ENCODE results near the gene WTAP.
"Not testable (repeated sequence)": the region's sequence is repeated elsewhere in the genome, so short reads cannot be mapped to it uniquely, and the experiment has no call there.

DNA sequence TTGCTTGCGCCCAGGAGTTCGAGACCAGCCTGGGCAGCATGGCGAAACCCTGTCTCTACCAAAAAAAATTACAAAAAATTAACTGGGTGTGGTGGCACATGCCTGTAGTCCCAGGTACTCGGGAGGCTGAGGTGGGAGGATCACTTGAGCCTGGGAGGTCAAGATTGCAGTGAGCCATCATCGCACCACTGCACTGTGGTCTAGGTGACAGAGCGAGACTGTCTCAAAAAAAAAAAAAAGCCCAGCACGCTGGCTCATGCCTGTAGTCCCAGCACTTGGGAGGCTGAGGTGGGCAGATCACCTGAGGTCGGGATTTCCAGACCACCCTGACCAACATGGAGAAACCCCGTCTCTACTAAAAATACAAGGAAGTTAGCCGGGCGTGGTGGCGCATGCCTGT, 6.1 kb downstream of the WTAP start:
- TF ChIP-seq, protein P1, sequence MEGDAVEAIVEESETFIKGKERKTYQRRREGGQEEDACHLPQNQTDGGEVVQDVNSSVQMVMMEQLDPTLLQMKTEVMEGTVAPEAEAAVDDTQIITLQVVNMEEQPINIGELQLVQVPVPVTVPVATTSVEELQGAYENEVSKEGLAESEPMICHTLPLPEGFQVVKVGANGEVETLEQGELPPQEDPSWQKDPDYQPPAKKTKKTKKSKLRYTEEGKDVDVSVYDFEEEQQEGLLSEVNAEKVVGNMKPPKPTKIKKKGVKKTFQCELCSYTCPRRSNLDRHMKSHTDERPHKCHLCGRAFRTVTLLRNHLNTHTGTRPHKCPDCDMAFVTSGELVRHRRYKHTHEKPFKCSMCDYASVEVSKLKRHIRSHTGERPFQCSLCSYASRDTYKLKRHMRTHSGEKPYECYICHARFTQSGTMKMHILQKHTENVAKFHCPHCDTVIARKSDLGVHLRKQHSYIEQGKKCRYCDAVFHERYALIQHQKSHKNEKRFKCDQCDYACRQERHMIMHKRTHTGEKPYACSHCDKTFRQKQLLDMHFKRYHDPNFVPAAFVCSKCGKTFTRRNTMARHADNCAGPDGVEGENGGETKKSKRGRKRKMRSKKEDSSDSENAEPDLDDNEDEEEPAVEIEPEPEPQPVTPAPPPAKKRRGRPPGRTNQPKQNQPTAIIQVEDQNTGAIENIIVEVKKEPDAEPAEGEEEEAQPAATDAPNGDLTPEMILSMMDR (IDR thresholded peaks at IDR 0.05; ENCODE audit: low read depth, low read length, missing input control): not testable (repeated sequence)
- TF ChIP-seq, protein P2, sequence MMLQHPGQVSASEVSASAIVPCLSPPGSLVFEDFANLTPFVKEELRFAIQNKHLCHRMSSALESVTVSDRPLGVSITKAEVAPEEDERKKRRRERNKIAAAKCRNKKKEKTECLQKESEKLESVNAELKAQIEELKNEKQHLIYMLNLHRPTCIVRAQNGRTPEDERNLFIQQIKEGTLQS (IDR thresholded peaks at IDR 0.05): not testable (repeated sequence)
- TF ChIP-seq, protein P3, sequence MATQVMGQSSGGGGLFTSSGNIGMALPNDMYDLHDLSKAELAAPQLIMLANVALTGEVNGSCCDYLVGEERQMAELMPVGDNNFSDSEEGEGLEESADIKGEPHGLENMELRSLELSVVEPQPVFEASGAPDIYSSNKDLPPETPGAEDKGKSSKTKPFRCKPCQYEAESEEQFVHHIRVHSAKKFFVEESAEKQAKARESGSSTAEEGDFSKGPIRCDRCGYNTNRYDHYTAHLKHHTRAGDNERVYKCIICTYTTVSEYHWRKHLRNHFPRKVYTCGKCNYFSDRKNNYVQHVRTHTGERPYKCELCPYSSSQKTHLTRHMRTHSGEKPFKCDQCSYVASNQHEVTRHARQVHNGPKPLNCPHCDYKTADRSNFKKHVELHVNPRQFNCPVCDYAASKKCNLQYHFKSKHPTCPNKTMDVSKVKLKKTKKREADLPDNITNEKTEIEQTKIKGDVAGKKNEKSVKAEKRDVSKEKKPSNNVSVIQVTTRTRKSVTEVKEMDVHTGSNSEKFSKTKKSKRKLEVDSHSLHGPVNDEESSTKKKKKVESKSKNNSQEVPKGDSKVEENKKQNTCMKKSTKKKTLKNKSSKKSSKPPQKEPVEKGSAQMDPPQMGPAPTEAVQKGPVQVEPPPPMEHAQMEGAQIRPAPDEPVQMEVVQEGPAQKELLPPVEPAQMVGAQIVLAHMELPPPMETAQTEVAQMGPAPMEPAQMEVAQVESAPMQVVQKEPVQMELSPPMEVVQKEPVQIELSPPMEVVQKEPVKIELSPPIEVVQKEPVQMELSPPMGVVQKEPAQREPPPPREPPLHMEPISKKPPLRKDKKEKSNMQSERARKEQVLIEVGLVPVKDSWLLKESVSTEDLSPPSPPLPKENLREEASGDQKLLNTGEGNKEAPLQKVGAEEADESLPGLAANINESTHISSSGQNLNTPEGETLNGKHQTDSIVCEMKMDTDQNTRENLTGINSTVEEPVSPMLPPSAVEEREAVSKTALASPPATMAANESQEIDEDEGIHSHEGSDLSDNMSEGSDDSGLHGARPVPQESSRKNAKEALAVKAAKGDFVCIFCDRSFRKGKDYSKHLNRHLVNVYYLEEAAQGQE (IDR thresholded peaks at IDR 0.05): not testable (repeated sequence)
- not testable (repeated sequence) for TF ChIP-seq MAX (IDR thresholded peaks at IDR 0.05); HNF4G (IDR thresholded peaks at IDR 0.05); TAF1 (conservative IDR thresholded peaks at IDR 0.05); GABPA (IDR thresholded peaks at IDR 0.05 in 1 of 2, conservative IDR thresholded peaks at IDR 0.05 in 1 of 2); RXRA (IDR thresholded peaks at IDR 0.05); JUND (IDR thresholded peaks at IDR 0.05); SP1 (IDR thresholded peaks at IDR 0.05)

Data from liver (tissue), 3 donors.